Mesothelial cell of epicardium (in vitro differentiated cells): ENCODE data around the gene DBNL. TPM values are rescaled to one million over a fixed set of nuclear protein-coding genes. Genes with fewer than 3 reads are reported as not detected.
"Not testable (repeated sequence)": the region's sequence is repeated elsewhere in the genome, so short reads cannot be mapped to it uniquely, and the experiment has no call there.

Source experiments
- DNase-seq, 2 experiments: peaks; one replicate each; pipeline ENCODE4 v3.0.0; 2021; ENCODE audit warnings: low spot score in 2 of 2; ENCODE audit not compliant: unreplicated experiment in 2 of 2
- H3K27ac Mint-ChIP-seq: 2 replicates; pipeline ENCODE4 v1.8.0; 2021; ENCODE audit warnings: mixed read lengths
- H3K27me3 Mint-ChIP-seq: 2 replicates; pipeline ENCODE4 v1.8.0; 2021; ENCODE audit warnings: low read depth, mixed read lengths
- H3K36me3 Mint-ChIP-seq: 2 replicates; pipeline ENCODE4 v1.8.0; 2021; ENCODE audit warnings: mixed read lengths
- H3K4me1 Mint-ChIP-seq: 2 replicates; pipeline ENCODE4 v1.8.0; 2021; ENCODE audit warnings: mixed read lengths
- H3K4me3 Mint-ChIP-seq: 2 replicates; pipeline ENCODE4 v1.8.0; 2021; ENCODE audit warnings: mild to moderate bottlenecking, moderate library complexity, mixed read lengths
- H3K9me3 Mint-ChIP-seq: 2 replicates; pipeline ENCODE4 v1.8.0; 2021; ENCODE audit warnings: mixed read lengths
- CTCF ChIP-seq: fragments of 200-600 bp; sonication (generic); IDR thresholded peaks from one replicate; pipeline ENCODE4 v1.5.0; 2021; ENCODE audit warnings: antibody characterized with exemption; ENCODE audit not compliant: unreplicated experiment
- total RNA-seq: library from RNA; stranded (reverse); gene quantifications from 3 replicates; pipeline ENCODE4 v1.2.1, GENCODE V29; 2021

The DBNL gene
- total RNA-seq, 1 donor from 2014 or later: 70.9 TPM

GRCh38 chr7:44032031-44032430 lies 12.5 kb upstream of the DBNL start:
- not testable (repeated sequence) for H3K4me1 Mint-ChIP-seq, H3K36me3 Mint-ChIP-seq, H3K9me3 Mint-ChIP-seq, H3K27ac Mint-ChIP-seq, H3K27me3 Mint-ChIP-seq, H3K4me3 Mint-ChIP-seq, DNase-seq

- H3K4me1 Mint-ChIP-seq, H3K9me3 Mint-ChIP-seq, H3K36me3 Mint-ChIP-seq, H3K27me3 Mint-ChIP-seq, H3K27ac Mint-ChIP-seq, DNase-seq, H3K4me3 Mint-ChIP-seq: not testable (repeated sequence)
Observed at GRCh38 chr7:44033971-44034844, 10.3 kb upstream of the DBNL start.

GRCh38 chr7:44036364-44036763 lies 8.1 kb upstream of the DBNL start:
- H3K4me1 Mint-ChIP-seq, H3K27ac Mint-ChIP-seq, H3K4me3 Mint-ChIP-seq, H3K27me3 Mint-ChIP-seq, H3K36me3 Mint-ChIP-seq, H3K9me3 Mint-ChIP-seq, DNase-seq: not testable (repeated sequence)

DNA sequence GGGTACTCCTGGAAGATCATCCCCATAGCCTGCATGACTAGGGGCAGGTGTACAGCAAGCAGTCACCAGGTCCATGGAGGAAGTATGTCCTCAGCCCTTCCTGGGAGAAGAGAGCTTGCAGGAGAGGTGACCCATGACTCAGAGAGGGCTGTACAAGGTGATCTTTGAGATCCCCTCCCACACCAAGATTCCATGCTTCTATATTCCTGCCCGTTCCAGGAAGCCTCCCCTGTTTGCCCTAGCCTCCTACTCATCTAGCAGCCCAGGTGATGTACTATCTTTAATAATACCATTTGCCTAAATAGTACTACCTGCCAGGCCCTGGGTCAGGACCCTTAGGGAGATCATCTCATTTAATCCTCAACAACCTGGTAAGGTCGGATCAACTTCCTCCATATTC lies 6.6 kb upstream of the DBNL start:
- H3K27ac Mint-ChIP-seq, H3K9me3 Mint-ChIP-seq, H3K27me3 Mint-ChIP-seq, H3K4me3 Mint-ChIP-seq, DNase-seq, H3K36me3 Mint-ChIP-seq, H3K4me1 Mint-ChIP-seq: not testable (repeated sequence)

- not testable (repeated sequence) for H3K27ac Mint-ChIP-seq, H3K27me3 Mint-ChIP-seq, H3K36me3 Mint-ChIP-seq, H3K4me1 Mint-ChIP-seq, DNase-seq, H3K4me3 Mint-ChIP-seq, H3K9me3 Mint-ChIP-seq
Observed at GRCh38 chr7:44038553-44038952, 5.9 kb upstream of the DBNL start.

- Mint-ChIP-seq H3K27ac (peak overlapping the region; percentile 62), H3K4me3 (peak overlapping the region; percentile 69)
- not testable (repeated sequence) for H3K4me1 Mint-ChIP-seq, H3K9me3 Mint-ChIP-seq, H3K36me3 Mint-ChIP-seq, H3K27me3 Mint-ChIP-seq
- peak in 1 of 2 experiments; percentile 76 for DNase-seq
Observed at GRCh38 chr7:44038961-44039558, 5.4 kb upstream of the DBNL start.

GRCh38 chr7:44039800-44040492 lies 4.6 kb upstream of the DBNL start:
- H3K9me3 Mint-ChIP-seq, H3K27ac Mint-ChIP-seq, H3K27me3 Mint-ChIP-seq, H3K36me3 Mint-ChIP-seq, DNase-seq: not testable (repeated sequence)
- Mint-ChIP-seq H3K4me1 (peaks cover 11% of the 10 kb centered on the region), H3K4me3 (peak overlapping the region; percentile 30)

DNA sequence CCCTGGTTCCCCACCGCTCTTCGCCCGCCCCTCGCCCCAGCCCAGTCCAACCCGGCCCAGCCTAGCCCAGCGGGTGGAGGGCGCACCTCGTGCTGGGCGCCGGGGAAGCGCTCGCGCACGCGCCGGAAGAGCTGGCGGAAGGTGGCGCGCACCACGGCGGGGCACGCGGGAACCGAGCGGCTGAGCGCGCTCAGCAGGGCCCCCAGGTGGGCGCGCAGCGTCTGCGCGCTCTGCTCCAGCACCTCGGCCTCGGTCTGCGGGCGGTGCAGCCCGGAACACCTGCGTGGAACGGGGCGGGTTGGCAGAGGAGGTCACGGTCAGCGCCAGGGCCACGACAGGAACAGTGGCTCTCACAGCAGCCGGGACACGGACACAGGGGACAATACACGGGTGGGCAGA lies 4.0 kb upstream of the DBNL start:
- H3K9me3 Mint-ChIP-seq, DNase-seq, H3K27me3 Mint-ChIP-seq, H3K27ac Mint-ChIP-seq, H3K36me3 Mint-ChIP-seq: not testable (repeated sequence)
- Mint-ChIP-seq H3K4me3 (peak overlapping the region; percentile 67), H3K4me1 (peaks cover 15% of the 10 kb centered on the region)

DNA sequence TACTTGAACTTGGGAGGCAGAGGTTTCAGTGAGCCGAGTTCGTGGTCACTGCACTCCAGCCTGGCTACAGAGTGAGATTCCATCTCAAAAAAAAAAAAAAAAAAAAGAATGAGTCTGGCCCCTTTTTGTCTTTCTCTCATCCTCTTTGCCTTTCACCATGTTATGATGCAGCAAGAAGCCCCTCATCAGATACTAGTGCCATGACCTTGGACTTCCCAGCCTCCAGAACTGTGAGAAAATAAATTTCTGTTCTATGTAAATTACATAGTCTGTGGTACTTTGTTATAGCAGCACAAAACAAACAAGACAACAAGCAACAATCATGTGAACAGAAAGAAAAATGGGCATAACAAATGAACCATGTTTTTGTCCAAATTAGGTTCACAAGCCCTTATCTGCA lies 2.3 kb upstream of the DBNL start:
- Mint-ChIP-seq H3K36me3 (no peaks in the 10 kb centered on the region), H3K27ac (no peak overlapping the region), H3K27me3 (peaks cover 5% of the 10 kb centered on the region), H3K9me3 (no peaks in the 10 kb centered on the region), H3K4me1 (peaks cover 22% of the 10 kb centered on the region), H3K4me3 (peak overlapping the region; percentile 40)
- DNase-seq: no peak
- no peak for TF ChIP-seq CTCF
